ENCODE measurements around the gene TYK2.
A peak's percentile ranks its signal among the peaks of the same experiment; 100 is the strongest.

Gene TYK2

DNA sequence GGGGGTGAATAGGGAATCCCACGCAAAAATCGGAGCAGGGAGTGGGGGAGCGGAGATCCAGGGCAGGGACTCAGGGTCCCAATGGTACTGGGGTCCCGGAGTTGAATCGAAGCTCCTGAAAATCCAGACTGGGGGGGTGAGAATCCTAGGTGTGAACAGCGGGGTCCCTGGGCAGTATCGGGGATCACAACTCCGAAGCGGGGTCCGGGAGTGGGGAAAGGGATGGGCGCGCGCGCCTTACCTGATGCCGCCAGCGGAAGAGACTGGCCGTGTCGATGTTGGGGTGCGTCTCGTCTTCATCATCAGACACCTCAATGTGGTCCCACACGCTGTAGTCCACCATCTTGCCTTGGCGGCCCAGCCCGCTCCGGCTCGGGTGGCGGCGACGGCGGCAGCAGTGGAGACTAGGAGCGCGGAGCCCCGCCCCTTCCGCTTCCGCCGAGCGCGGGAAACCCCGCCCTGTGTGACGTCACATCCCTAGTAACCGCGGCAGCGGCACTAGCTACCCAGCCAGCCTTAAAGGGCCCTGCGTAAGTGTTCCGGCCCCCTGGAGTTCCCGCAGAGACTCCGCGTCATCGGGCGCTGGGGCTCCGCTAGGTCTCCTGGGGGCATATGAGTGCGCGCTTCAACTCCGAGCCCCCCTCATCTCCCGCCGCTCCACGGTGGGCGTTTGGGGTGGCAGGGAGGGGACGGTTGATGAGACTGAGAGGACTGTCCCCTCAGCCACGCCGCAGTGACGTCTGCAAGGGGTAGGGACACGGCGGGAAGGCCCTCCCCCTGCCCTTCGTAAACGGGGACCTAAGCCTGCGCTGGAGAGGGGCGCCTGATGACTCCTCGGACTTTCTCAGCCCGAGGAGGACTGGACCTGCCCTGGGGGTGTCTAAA, 23.0 kb upstream of the TYK2 start, which contains the start of gene CDC37 (continued):
- TF ChIP-seq, protein P1, sequence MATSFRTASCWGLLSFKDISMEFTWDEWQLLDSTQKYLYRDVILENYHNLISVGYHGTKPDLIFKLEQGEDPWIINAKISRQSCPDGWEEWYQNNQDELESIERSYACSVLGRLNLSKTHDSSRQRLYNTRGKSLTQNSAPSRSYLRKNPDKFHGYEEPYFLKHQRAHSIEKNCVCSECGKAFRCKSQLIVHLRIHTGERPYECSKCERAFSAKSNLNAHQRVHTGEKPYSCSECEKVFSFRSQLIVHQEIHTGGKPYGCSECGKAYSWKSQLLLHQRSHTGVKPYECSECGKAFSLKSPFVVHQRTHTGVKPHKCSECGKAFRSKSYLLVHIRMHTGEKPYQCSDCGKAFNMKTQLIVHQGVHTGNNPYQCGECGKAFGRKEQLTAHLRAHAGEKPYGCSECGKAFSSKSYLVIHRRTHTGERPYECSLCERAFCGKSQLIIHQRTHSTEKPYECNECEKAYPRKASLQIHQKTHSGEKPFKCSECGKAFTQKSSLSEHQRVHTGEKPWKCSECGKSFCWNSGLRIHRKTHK (tag by site-specific recombination; IDR thresholded peaks at IDR 0.05) = no peak
- TF ChIP-seq ZBTB7A (tag by site-specific recombination; IDR thresholded peaks at IDR 0.05; ENCODE audit: low read depth) (no peak), ZNF16 (tag by site-specific recombination; IDR thresholded peaks at IDR 0.05; ENCODE audit: low read depth) (no peak), MEIS1 (CRISPR knock-in tag; IDR thresholded peaks at IDR 0.05; ENCODE audit: borderline replicate concordance) (no peak), ZNF211 (tag by site-specific recombination; IDR thresholded peaks at IDR 0.05; ENCODE audit: low read depth) (no peak), ZNF239 (tag by site-specific recombination; IDR thresholded peaks at IDR 0.05) (no peak), ZNF404 (tag by site-specific recombination; IDR thresholded peaks at IDR 0.05) (no peak), ZNF544 (tag by site-specific recombination; IDR thresholded peaks at IDR 0.05) (no peak), IKZF3 (tag by site-specific recombination; IDR thresholded peaks at IDR 0.05) (no peak), PRDM1 (tag by site-specific recombination; IDR thresholded peaks at IDR 0.05) (no peak), ZBTB11 (tag by site-specific recombination; conservative IDR thresholded peaks at IDR 0.05; ENCODE audit: low read depth) (peak; percentile 90), ZNF221 (tag by site-specific recombination; IDR thresholded peaks at IDR 0.05; ENCODE audit: borderline replicate concordance) (no peak), PBX3 (CRISPR knock-in tag; IDR thresholded peaks at IDR 0.05) (0 out of 2 replicates have a peak, but pooled peaks have one; percentile 58), ZNF350 (tag by site-specific recombination; IDR thresholded peaks at IDR 0.05) (no peak), ZNF571 (tag by site-specific recombination; IDR thresholded peaks at IDR 0.05) (no peak), ZNF23 (tag by site-specific recombination; IDR thresholded peaks at IDR 0.05; ENCODE audit: borderline replicate concordance) (no peak), REPIN1 (tag by site-specific recombination; IDR thresholded peaks at IDR 0.05; ENCODE audit: low read depth) (0 out of 2 replicates have a peak, but pooled peaks have one; percentile 10), ZNF561 (tag by site-specific recombination; IDR thresholded peaks at IDR 0.05; ENCODE audit: borderline replicate concordance) (no peak), HOXD13 (CRISPR knock-in tag; IDR thresholded peaks at IDR 0.05; ENCODE audit: borderline replicate concordance) (no peak), ZNF416 (tag by site-specific recombination; IDR thresholded peaks at IDR 0.05) (no peak), ZNF664 (tag by site-specific recombination; IDR thresholded peaks at IDR 0.05) (no peak), ZBTB21 (tag by site-specific recombination; IDR thresholded peaks at IDR 0.05) (peak; percentile 94), ZNF112 (tag by site-specific recombination; IDR thresholded peaks at IDR 0.05) (no peak), ZNF366 (tag by site-specific recombination; conservative IDR thresholded peaks at IDR 0.05) (no peak), ZNF747 (tag by site-specific recombination; IDR thresholded peaks at IDR 0.05) (no peak)
- TF ChIP-seq, protein P2, sequence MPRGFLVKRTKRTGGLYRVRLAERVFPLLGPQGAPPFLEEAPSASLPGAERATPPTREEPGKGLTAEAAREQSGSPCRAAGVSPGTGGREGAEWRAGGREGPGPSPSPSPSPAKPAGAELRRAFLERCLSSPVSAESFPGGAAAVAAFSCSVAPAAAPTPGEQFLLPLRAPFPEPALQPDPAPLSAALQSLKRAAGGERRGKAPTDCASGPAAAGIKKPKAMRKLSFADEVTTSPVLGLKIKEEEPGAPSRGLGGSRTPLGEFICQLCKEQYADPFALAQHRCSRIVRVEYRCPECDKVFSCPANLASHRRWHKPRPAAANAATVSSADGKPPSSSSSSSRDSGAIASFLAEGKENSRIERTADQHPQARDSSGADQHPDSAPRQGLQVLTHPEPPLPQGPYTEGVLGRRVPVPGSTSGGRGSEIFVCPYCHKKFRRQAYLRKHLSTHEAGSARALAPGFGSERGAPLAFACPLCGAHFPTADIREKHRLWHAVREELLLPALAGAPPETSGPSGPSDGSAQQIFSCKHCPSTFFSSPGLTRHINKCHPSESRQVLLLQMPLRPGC (tag by site-specific recombination; IDR thresholded peaks at IDR 0.05) = no peak
- TF ChIP-seq, protein P3, sequence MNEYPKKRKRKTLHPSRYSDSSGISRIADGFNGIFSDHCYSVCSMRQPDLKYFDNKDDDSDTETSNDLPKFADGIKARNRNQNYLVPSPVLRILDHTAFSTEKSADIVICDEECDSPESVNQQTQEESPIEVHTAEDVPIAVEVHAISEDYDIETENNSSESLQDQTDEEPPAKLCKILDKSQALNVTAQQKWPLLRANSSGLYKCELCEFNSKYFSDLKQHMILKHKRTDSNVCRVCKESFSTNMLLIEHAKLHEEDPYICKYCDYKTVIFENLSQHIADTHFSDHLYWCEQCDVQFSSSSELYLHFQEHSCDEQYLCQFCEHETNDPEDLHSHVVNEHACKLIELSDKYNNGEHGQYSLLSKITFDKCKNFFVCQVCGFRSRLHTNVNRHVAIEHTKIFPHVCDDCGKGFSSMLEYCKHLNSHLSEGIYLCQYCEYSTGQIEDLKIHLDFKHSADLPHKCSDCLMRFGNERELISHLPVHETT (tag by site-specific recombination; IDR thresholded peaks at IDR 0.05) = no peak

Measured in HEK293 (cell line).